ENCODE measurements around the gene EIF3L. TPM values are rescaled to one million over a fixed set of nuclear protein-coding genes. Genes with fewer than 3 reads are reported as not detected.

The EIF3L gene
- polyA plus RNA-seq, 1 donor from 2014 or later = 352 TPM

- no peak overlapping the region for H2AFZ ChIP-seq (ENCODE audit: low read depth, low read length)
- no peak overlapping the region for H3K27ac ChIP-seq (ENCODE audit: low read length)
- H3K36me3 ChIP-seq (ENCODE audit: insufficient read depth, low read length) = no peaks in the 10 kb centered on the region
- H3K27me3 ChIP-seq (ENCODE audit: insufficient read depth, low read depth, low read length) = peaks cover 1% of the 10 kb centered on the region
- H3K4me2 ChIP-seq (ENCODE audit: low read length) = no peak overlapping the region
- H3K79me2 ChIP-seq (replicated peaks; ENCODE audit: insufficient read depth, low read length) = no peaks in the 10 kb centered on the region
- no peaks in the 10 kb centered on the region for H3K9me3 ChIP-seq (ENCODE audit: low read length)
- no peaks in the 10 kb centered on the region for H4K20me1 ChIP-seq (ENCODE audit: insufficient read depth)
- no peaks in the 10 kb centered on the region for H3K9me2 ChIP-seq (ENCODE audit: insufficient read depth, low read length)
- no peak overlapping the region for H3K9ac ChIP-seq (ENCODE audit: low read length)
- H3K4me3 ChIP-seq (ENCODE audit: low read length) = no peak overlapping the region
- TF ChIP-seq TAF1 (IDR thresholded peaks at IDR 0.05; ENCODE audit: low read depth) = no peak
- TF ChIP-seq SMC3 (conservative IDR thresholded peaks at IDR 0.05; ENCODE audit: poor library complexity) = no peak
- H3F3A ChIP-seq (ENCODE audit: insufficient read depth, low read length, poor library complexity, severe bottlenecking) = peaks cover 3% of the 10 kb centered on the region
Observed at GRCh38 chr22:37812869-37813678, 36.1 kb upstream of the EIF3L start.

GRCh38 chr22:37815593-37815992, 33.6 kb upstream of the EIF3L start:
- Histone ChIP-seq H3K27ac (ENCODE audit: low read length) (no peak overlapping the region), H3K27me3 (ENCODE audit: insufficient read depth, low read depth, low read length) (peaks cover 24% of the 10 kb centered on the region), H4K20me1 (ENCODE audit: insufficient read depth) (no peaks in the 10 kb centered on the region), H3K4me2 (ENCODE audit: low read length) (no peak overlapping the region), H3K36me3 (ENCODE audit: insufficient read depth, low read length) (no peaks in the 10 kb centered on the region), H3F3A (ENCODE audit: insufficient read depth, low read length, poor library complexity, severe bottlenecking) (no peaks in the 10 kb centered on the region), H3K4me3 (ENCODE audit: low read length) (no peak overlapping the region), H3K9me2 (ENCODE audit: insufficient read depth, low read length) (no peaks in the 10 kb centered on the region), H3K9ac (ENCODE audit: low read length) (no peak overlapping the region), H3K79me2 (replicated peaks; ENCODE audit: insufficient read depth, low read length) (no peaks in the 10 kb centered on the region), H3K9me3 (ENCODE audit: low read length) (no peaks in the 10 kb centered on the region), H2AFZ (ENCODE audit: low read depth, low read length) (no peak overlapping the region)
- TF ChIP-seq EP300 (conservative IDR thresholded peaks at IDR 0.05; ENCODE audit: poor library complexity, severe bottlenecking) = no peak
- TF ChIP-seq POLR2AphosphoS5 (IDR thresholded peaks at IDR 0.05) = no peak
- TF ChIP-seq REST (IDR thresholded peaks at IDR 0.05; ENCODE audit: borderline replicate concordance) = no peak
- TF ChIP-seq CTCF (IDR thresholded peaks at IDR 0.05; ENCODE audit: poor library complexity, severe bottlenecking) = no peak
- no peak for TF ChIP-seq TAF1 (IDR thresholded peaks at IDR 0.05; ENCODE audit: low read depth)
- TF ChIP-seq MXI1 (conservative IDR thresholded peaks at IDR 0.05; ENCODE audit: poor library complexity, severe bottlenecking) = no peak
- TF ChIP-seq EZH2 (IDR thresholded peaks at IDR 0.05; ENCODE audit: borderline replicate concordance, insufficient read depth, low read length, poor library complexity, severe bottlenecking) = no peak
- TF ChIP-seq RAD21 (conservative IDR thresholded peaks at IDR 0.05) = no peak
- no peak for TF ChIP-seq SMC3 (conservative IDR thresholded peaks at IDR 0.05; ENCODE audit: poor library complexity)
